Stimulated activated naive CD4-positive, alpha-beta T cell treated with Interleukin-2 at 50 U/mL for 16 hours (primary cell): ENCODE results near the gene HES4.
"Not testable (repeated sequence)": the region's sequence is repeated elsewhere in the genome, so short reads cannot be mapped to it uniquely, and the experiment has no call there.

ENCODE experiments used
- DNase-seq: peaks from one replicate; lab custom pipeline; 2025; lab: John Stamatoyannopoulos, UW

Gene HES4

DNA sequence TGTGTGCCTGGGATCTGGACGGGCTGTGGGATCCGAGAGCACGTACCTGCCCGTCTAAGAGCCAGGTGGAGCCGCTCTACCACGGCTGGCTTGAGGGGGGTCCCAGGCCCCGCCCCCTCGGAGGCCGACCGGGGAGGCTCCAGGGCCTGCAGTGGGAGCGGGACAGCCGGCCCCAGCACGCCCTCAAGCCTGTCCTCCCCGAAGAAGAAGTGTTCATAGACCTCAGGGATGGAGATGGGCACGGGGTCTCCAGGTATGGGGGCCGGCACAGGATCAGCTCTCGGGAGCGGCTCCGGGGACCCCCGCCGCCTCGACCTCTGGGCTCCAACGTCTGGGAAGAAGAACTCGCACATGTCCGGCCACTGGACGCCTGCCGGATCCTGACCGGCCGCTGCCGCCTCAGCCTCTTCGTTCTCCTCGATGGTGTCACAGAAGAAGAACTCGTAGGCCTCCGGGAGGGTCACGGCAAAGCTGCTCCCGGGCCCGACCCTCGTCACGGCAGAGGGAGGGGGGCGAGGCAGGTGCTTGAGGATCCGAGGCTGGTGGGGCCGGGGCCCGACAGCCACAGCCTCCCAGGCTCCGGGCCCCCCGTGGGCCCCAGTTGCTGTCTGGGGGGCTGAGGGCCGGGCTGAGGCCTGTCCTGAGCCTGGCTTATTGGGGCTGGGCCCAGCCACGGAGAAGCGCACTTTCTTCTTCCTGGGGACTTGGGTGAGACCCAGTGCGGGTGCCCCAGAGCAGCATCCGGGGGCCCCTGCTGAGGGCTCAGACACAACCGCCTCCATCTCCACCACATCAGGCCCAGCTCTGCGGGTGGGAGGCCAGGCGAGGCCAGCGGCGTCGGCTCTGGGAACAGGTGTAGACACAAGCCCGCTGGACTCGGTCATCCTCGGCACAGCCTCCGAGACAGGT, 20.8 kb downstream of the HES4 start:
- DNase-seq = no peak

- no peak for DNase-seq
These were observed 21.6 kb downstream of the HES4 start for GRCh38 chr1:978069-978834.

- DNase-seq = not testable (repeated sequence)
These were observed 23.1 kb downstream of the HES4 start for GRCh38 chr1:976791-977190.

DNA sequence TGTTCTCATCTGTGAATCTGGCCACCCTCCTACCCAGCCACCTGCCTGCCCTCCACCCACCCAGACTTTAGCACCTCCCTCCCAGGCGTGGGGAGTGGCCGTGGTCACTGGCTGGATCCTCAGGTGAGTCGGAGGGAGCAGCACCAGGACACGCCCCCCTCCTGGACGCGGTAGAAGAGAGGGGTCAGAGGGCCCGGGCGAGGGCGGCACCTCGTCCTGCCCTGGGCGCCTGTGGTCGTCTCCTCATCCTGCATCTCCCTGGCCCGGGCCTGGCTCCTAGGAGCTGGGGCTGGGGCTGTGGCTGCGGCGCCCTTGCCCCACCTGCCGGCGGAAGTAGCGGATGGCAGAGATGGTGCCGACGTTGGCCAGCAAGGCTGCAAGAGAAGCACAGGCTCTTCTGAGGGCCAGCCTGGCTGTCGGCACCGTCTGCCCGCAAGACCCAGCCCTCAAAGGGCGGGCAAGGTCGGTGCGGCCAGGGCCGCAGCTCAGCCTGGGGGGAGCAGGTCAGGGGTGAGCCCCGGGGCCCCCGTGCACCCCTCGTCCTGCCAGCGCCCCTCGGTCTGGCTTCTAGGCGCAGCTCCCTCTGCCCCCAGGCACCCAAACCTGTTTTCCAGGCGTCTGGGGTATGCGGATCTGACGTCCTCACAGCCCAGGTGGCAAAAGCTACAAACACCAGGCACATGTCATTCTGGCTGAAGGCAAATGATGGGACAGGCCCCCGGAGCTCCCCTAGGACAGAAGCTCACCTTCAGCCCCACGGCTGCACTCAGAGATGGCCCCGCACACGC, 23.8 kb downstream of the HES4 start:
- DNase-seq = peak; percentile 15

- DNase-seq = no peak
These were observed 24.5 kb downstream of the HES4 start for GRCh38 chr1:975365-975764.

DNA sequence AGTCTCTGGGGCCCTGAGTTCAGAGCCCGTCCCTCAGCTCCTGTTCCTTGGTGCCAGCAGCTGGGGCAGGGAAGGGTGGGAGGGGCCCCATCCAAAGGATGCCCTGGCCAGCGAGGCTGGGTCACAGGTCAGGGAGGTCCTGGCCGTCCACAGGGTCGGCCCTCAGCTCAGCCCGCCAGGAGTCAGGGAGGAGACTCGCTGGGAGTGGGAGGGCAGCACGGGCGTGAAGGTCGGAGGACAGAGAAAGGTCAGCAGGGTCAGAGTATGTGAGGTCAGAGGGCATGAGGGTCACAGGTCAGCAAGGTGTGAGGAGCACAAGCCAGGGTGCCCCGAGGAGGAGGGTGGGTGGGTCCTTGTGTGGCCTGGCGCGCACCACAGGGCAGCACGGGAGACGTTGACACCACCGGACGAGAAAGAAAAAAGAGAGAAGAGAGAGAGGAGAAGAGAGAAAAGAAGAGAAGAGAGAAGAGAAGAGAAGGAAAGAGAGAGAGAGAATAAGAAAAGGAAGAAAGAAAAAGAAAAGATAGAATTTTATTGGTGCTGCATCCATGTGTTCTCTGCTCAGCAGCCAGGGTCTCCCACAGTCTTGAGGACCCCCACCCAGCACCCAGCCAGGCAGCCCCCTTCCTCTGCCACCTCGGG, 25.1 kb downstream of the HES4 start:
- no peak for DNase-seq

DNA sequence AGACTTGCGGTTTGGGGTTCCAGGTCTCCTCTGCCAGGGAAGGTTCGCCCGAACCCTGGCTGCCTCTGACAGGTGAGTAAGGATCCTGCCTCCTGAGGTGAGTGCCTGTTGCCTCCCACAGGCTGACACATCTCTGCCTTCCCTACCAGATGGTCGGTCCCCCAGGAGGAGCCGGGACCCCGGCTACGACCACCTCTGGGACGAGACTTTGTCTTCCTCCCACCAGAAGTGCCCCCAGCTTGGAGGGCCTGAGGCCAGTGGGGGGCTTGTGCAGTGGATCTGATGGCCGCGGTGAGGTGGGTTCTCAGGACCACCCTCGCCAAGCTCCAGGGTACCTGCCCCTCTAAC, 25.6 kb downstream of the HES4 start:
- DNase-seq = no peak

- DNase-seq = no peak
These were observed 26.2 kb downstream of the HES4 start for GRCh38 chr1:973459-974292.

DNA sequence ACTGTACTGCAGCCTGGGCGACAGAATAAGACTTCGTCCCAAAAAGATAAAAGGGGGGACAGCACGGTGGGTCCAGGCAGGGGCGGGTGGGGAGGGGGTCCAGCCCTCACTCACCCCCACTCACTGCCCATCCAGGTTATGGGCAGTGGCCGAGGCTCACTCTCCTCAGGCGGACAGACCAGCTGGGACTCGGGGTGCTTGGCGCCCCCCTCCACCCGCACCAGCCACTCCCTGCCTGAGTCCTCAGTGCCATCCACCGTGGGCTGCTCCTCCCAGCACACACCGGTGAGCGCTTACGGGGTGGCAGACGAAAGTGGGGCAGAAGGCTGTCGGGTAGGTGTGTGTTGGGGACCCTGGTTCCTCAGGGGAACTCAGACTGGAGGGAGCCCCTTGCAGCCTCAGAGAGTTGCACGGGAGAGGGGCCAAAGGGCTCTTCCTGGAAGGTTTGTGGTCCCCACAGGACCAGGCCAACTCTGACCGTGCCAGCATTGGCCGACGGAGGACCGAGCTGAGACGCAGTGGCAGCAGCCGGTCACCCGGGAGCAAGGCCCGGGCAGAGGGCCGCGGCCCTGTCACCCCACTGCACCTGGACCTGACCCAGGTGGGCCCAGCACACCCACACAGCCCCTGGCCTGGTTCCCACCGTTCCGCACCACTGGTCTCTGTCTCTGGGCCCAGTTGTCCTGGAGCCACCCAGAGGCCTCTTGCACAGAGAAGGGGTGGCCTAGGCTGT, 27.0 kb downstream of the HES4 start:
- no peak for DNase-seq

GRCh38 chr1:971751-972506, 28.0 kb downstream of the HES4 start:
- no peak for DNase-seq

GRCh38 chr1:970973-971730, 28.7 kb downstream of the HES4 start:
- no peak for DNase-seq

DNA sequence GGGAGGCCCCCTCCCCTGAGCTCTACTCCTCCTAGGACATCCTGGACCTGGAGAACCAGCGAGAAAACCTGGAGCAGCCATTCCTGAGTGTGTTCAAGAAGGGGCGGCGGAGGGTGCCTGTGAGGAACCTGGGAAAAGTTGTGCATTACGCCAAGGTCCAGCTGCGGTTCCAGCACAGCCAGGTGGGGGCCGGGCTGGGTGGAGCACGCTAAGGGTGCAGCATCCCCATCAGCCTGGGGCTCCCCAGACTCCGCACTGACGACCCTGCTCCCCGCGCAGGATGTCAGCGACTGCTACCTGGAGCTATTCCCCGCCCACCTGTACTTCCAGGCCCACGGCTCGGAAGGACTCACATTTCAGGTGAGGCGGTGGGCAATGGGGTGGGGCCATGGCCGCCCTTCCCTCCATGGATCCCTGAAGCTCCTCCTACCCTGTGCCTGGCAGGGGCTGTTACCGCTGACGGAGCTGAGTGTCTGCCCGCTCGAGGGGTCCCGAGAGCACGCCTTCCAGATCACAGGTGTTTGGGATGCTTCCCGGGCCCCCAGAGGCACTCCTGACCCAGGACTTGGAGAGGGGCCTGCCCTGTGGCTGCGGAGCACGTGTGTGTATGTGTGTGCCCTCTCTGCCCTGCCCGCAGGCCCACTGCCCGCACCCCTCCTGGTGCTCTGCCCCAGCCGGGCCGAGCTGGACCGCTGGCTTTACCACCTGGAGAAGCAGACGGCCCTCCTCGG, 29.5 kb downstream of the HES4 start:
- DNase-seq = no peak

- DNase-seq = no peak
These were observed 30.5 kb downstream of the HES4 start for GRCh38 chr1:969260-969855.

- no peak for DNase-seq
These were observed 32.2 kb downstream of the HES4 start for GRCh38 chr1:967466-968343.

DNA sequence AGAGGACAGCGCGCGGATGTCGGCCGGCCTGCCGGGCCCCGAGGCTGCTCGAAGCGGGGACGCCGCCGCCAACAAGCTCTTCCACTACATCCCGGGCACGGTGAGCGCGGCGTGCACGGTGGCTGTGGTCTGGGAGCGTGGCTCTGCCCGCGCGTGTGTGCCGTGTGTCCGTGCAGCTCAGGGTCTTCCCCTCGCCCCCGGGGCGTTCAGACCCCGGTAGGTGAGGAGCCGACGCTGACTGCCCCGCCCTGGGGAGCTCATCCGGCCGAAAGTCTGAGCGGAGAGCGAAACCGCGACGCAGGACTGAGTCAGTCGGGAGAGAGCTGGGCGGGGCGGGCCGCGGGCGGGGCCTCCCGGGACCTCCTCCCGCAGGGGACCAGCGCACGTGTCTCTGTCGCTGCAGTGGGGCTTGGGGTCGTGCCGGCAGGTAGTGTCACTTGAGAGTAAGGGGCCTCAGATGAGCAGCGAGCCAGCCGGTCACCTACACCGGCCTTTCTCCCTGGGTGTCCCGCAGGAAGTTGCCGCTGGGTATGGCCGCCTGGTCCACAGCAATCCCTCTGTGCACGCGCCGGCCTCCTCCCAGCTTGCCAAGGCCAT, 33.1 kb downstream of the HES4 start:
- peak; percentile 83 for DNase-seq

DNA sequence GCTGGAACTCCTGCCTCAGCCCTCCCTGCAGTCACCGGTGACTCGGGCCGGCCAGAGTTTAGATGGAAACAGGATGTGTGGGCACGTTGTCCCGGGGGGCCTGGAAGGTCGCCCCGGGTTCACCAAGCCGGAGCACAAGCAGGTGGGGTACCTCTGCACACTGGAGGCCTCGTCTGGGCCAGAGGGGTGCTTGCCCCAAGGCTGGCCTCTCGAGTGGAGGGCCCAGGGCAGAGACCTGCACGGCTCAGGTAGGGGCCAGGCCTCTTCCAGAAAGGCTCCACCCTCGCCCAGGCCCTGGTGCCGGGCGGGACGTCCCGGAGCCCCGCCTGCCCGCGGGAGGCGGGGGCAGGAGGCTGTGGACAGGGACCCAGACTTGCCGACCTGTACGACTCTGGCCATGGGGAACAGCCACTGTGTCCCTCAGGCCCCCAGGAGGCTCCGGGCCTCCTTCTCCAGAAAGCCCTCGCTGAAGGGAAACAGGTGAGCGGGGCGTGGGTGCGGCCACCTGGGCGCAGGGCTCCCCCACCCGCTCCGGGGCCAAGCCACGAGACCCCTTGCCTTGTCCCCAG, 33.7 kb downstream of the HES4 start, which contains the start of gene PLEKHN1:
PLEKHN1 (plus strand) TSS at position 348 of the 569 bp plus-strand sequence; CDS start at position 398, 50 bp downstream.
- no peak for DNase-seq
